HL-60/S4 treated with phorbol 12-myristate 13-acetate at 8.2 ng/mL for 4 days and 3 days (cell line): ENCODE data around the gene CTCF.

Source experiments
- in situ Hi-C: fragments of 300-500 bp; cut with MboI; formaldehyde crosslinking; loops from 2 replicates; pipeline ENCODE4 v1.15.0; 2022; ENCODE audit warnings: low sequenced_read_pairs

CTCF gene

GRCh38 chr16:67648764-67649407 is 86.6 kb downstream of the CTCF start:
- in situ Hi-C loops = loop anchor here (10.0 kb wide), 1 partner anchor 104 kb away; no protein-coding TSS in a partner anchor

GRCh38 chr16:67649494-67649931 is 87.2 kb downstream of the CTCF start:
- in situ Hi-C loops = loop anchor here (10.0 kb wide), 1 partner anchor 105 kb away; no protein-coding TSS in a partner anchor

GRCh38 chr16:67650023-67650422 is 87.7 kb downstream of the CTCF start:
- in situ Hi-C loops = no loop called here

GRCh38 chr16:67651039-67651438 is 88.7 kb downstream of the CTCF start:
- in situ Hi-C loops = no loop called here

GRCh38 chr16:67651847-67652246 is 89.5 kb downstream of the CTCF start:
- in situ Hi-C loops = no loop called here

- in situ Hi-C loops = no loop called here
Measured at GRCh38 chr16:67652578-67653127, 90.3 kb downstream of the CTCF start.

- in situ Hi-C loops = no loop called here
Measured at GRCh38 chr16:67653128-67653788, 90.9 kb downstream of the CTCF start.

- in situ Hi-C loops = no loop called here
Measured at GRCh38 chr16:67653789-67654402, 91.6 kb downstream of the CTCF start.

GRCh38 chr16:67654403-67654911 is 92.1 kb downstream of the CTCF start:
- in situ Hi-C loops = no loop called here

- in situ Hi-C loops = no loop called here
Measured at GRCh38 chr16:67655363-67655762, 93.0 kb downstream of the CTCF start.

- in situ Hi-C loops = no loop called here
Measured at GRCh38 chr16:67656344-67657016, 94.2 kb downstream of the CTCF start.

GRCh38 chr16:67657017-67657608 is 94.8 kb downstream of the CTCF start:
- in situ Hi-C loops = no loop called here

- in situ Hi-C loops = no loop called here
Measured at GRCh38 chr16:67657751-67658518, 95.6 kb downstream of the CTCF start.

- in situ Hi-C loops = no loop called here
Measured at GRCh38 chr16:67658849-67659674, 96.7 kb downstream of the CTCF start.

GRCh38 chr16:67659675-67660563 is 97.6 kb downstream of the CTCF start, which contains the start of gene ACD:
Gene ACD, minus strand, starts transcription at chr16:67660260. Its CDS starts 40 bp downstream, at chr16:67660220.
- in situ Hi-C loops = no loop called here

- in situ Hi-C loops = no loop called here
Measured at GRCh38 chr16:67660564-67661028, 98.3 kb downstream of the CTCF start, which contains the start of gene PARD6A. Gene PARD6A, plus strand, starts transcription at chr16:67660960. Its CDS starts 79 bp downstream, at chr16:67661039.

- in situ Hi-C loops = no loop called here
Measured at GRCh38 chr16:67661101-67661761, 98.9 kb downstream of the CTCF start.
